Keratinocyte (primary cell): ENCODE data around the gene HSD17B14. TPM values are rescaled to one million over a fixed set of nuclear protein-coding genes. Genes with fewer than 3 reads are reported as not detected.
A peak's percentile ranks its signal among the peaks of the same experiment; 100 is the strongest.
"Not testable (repeated sequence)": the region's sequence is repeated elsewhere in the genome, so short reads cannot be mapped to it uniquely, and the experiment has no call there.

Experiments used
- DNase-seq: peaks from one replicate; pipeline ENCODE4 v3.0.0-alpha.2; 2011; ENCODE audit warnings: low read depth, missing footprints, low spot score
- FAIRE-seq: peaks from 2 replicates; lab custom pipeline; 2011; peaks lifted over from hg19 to GRCh38; lab: Jason Lieb, UNC
- H2AFZ ChIP-seq: 2 replicates; pipeline ENCODE4 v1.6.0; 2012; ENCODE audit warnings: low read length, control low read depth, inconsistent platforms; ENCODE audit not compliant: control insufficient read depth
- H3K27ac ChIP-seq: 2 replicates; pipeline ENCODE4 v1.5.1; 2011; ENCODE audit warnings: low read length; ENCODE audit not compliant: control insufficient read depth, insufficient read depth
- H3K27me3 ChIP-seq: 3 replicates; pipeline ENCODE4 v1.6.0; 2011; ENCODE audit warnings: low read length; ENCODE audit not compliant: control insufficient read depth, insufficient read depth; ENCODE audit errors: extremely low read depth
- H3K36me3 ChIP-seq, 2 experiments: 2 replicates in 1 of 2; 3 replicates in 1 of 2; pipeline ENCODE4 v1.5.1; 2011; ENCODE audit warnings: low read length in 2 of 2, mild to moderate bottlenecking in 1 of 2; ENCODE audit not compliant: control insufficient read depth in 2 of 2, insufficient read depth in 2 of 2; ENCODE audit errors: extremely low read depth in 1 of 2
- H3K4me1 ChIP-seq: 3 replicates; pipeline ENCODE4 v1.5.1; 2011; ENCODE audit warnings: low read length; ENCODE audit not compliant: control insufficient read depth, insufficient read depth; ENCODE audit errors: extremely low read depth
- H3K4me2 ChIP-seq: 3 replicates; pipeline ENCODE4 v1.6.0; 2011; ENCODE audit warnings: low read depth, low read length; ENCODE audit not compliant: control insufficient read depth, insufficient read depth; ENCODE audit errors: extremely low read depth
- H3K4me3 ChIP-seq, 3 experiments: fragments of 200-600 bp in 1 of 3; sonication (generic) in 1 of 3; 2 replicates in 2 of 3; 3 replicates in 1 of 3; pipeline ENCODE4 v1.5.1; 2011 to 2016; ENCODE audit warnings: low read length in 3 of 3, mild to moderate bottlenecking in 3 of 3, control low read depth in 2 of 3, inconsistent platforms in 1 of 3, low read depth in 1 of 3, mixed read lengths in 1 of 3, mixed run types in 1 of 3, moderate library complexity in 1 of 3; ENCODE audit not compliant: control insufficient read depth in 2 of 3, insufficient read depth in 2 of 3; ENCODE audit errors: extremely low read depth in 1 of 3
- H3K79me2 ChIP-seq: 2 replicates; pipeline ENCODE4 v1.6.0; 2012; ENCODE audit warnings: low read length; ENCODE audit not compliant: control insufficient read depth, insufficient read depth
- H3K9ac ChIP-seq: 3 replicates; pipeline ENCODE4 v1.6.0; 2011; ENCODE audit warnings: low read length; ENCODE audit not compliant: control insufficient read depth, insufficient read depth; ENCODE audit errors: extremely low read depth
- H3K9me1 ChIP-seq: 3 replicates; pipeline ENCODE4 v1.6.0; 2011; ENCODE audit warnings: low read length; ENCODE audit not compliant: control insufficient read depth, insufficient read depth; ENCODE audit errors: extremely low read depth
- H3K9me3 ChIP-seq: 2 replicates; pipeline ENCODE4 v1.5.1; 2012; ENCODE audit warnings: low read depth, low read length; ENCODE audit not compliant: control insufficient read depth
- H4K20me1 ChIP-seq: 3 replicates; pipeline ENCODE4 v1.6.0; 2011; ENCODE audit warnings: low read length; ENCODE audit not compliant: control insufficient read depth, insufficient read depth; ENCODE audit errors: extremely low read depth
- EZH2 ChIP-seq: IDR thresholded peaks from one replicate; pipeline ENCODE4 v1.6.1; 2012; ENCODE audit warnings: inconsistent platforms, mild to moderate bottlenecking, low read length, moderate library complexity
- dilution Hi-C: fragments of 300-500 bp; cut with MboI; formaldehyde crosslinking; loops from one replicate; pipeline ENCODE4 v1.7.0; 2020; ENCODE audit warnings: low sequenced_read_pairs; ENCODE audit not compliant: extremely low pct_ligation_motif_present
- polyA plus RNA-seq, 5 experiments: library from polyadenylated mRNA; depleted of rRNA in 3 of 5; stranded (reverse) in 3 of 5; stranded (forward) in 1 of 5; unstranded in 1 of 5; fragments of >200 nt; gene quantifications; 1 replicate in 1 of 5; 2 replicates in 3 of 5; 3 replicates in 1 of 5; pipeline versions ENCODE4 v1.2.1 to v1.2.3, GENCODE V29; 2011 to 2012; ENCODE audit warnings: missing spikeins in 2 of 5, low read depth in 1 of 5, low replicate concordance in 1 of 5
- TF ChIP-seq, protein P1 (sequence below), 3 experiments: IDR thresholded peaks in 1 of 3; conservative IDR thresholded peaks in 1 of 3; optimal IDR thresholded peaks in 1 of 3; 2 replicates in 2 of 3; 3 replicates in 1 of 3; pipeline versions ENCODE3 to v1.5.1; 2011; ENCODE audit warnings: low read length in 3 of 3, mild to moderate bottlenecking in 3 of 3, moderate library complexity in 2 of 3, control low read depth in 1 of 3, inconsistent platforms in 1 of 3; ENCODE audit not compliant: insufficient read depth in 2 of 3; ENCODE audit errors: extremely low read depth in 1 of 3

The HSD17B14 gene
- polyA plus RNA-seq, 1 donor (not counting 4 experiments of a cell fraction or from before 2014, with no cell fraction given), result 0.92 TPM

DNA sequence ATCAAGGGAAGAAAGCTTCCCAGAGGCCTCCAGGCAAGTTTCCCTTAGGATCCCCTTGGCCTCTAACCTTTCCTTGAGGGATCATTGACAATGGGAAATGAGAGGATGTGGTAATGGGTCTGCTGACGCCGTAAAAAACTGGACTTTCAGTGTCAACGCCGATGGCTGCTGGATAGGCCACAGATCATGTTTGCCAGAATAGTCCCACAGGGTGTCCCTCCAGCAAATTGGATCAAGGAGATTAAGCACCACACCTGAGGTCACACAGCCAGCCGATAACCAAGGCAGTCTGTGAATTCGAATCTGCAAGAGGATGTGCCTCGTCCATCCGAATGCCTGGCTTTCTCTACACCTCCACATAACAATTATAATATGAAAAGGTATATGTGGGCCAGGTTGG is 43.0 kb downstream of the HSD17B14 start:
- FAIRE-seq, result no peak
- dilution Hi-C loops, result no loop called here

DNA sequence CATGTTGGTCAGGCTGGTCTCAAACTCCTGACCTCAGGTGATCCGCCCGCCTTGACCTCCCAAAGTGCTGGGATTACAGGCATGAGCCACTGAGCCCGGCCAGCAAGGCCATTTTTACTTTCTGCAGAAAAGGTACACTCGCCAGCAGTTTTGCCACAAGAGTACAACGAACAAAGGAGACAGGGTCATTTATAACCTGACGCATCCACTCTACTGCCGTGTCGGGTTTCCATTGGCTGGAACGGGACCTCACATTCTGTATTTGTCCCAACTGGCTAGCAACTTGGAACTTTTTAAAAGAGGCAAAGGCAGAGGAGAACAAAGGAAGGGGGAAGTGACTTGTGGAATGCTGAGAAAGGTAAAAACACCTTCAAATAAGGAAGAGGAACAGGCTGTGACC is 49.0 kb downstream of the HSD17B14 start:
- H3K4me1 ChIP-seq, H3K9me1 ChIP-seq, H3K4me3 ChIP-seq, H4K20me1 ChIP-seq, FAIRE-seq, H3K27me3 ChIP-seq, H3K9me3 ChIP-seq, H3K9ac ChIP-seq, DNase-seq, dilution Hi-C loops, H3K27ac ChIP-seq, H3K79me2 ChIP-seq, H3K36me3 ChIP-seq: not testable (repeated sequence)
- Histone ChIP-seq H3K4me2 (peak overlapping the region; percentile 66), H2AFZ (peak overlapping the region; percentile 56)

More for the DNA sequence above, 43.0 kb downstream of the HSD17B14 start:
- TF ChIP-seq, protein P1, sequence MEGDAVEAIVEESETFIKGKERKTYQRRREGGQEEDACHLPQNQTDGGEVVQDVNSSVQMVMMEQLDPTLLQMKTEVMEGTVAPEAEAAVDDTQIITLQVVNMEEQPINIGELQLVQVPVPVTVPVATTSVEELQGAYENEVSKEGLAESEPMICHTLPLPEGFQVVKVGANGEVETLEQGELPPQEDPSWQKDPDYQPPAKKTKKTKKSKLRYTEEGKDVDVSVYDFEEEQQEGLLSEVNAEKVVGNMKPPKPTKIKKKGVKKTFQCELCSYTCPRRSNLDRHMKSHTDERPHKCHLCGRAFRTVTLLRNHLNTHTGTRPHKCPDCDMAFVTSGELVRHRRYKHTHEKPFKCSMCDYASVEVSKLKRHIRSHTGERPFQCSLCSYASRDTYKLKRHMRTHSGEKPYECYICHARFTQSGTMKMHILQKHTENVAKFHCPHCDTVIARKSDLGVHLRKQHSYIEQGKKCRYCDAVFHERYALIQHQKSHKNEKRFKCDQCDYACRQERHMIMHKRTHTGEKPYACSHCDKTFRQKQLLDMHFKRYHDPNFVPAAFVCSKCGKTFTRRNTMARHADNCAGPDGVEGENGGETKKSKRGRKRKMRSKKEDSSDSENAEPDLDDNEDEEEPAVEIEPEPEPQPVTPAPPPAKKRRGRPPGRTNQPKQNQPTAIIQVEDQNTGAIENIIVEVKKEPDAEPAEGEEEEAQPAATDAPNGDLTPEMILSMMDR (optimal IDR thresholded peaks at IDR 0.05 in 1 of 3, IDR thresholded peaks at IDR 0.05 in 1 of 3, conservative IDR thresholded peaks at IDR 0.05 in 1 of 3; ENCODE audit: extremely low read depth in 1 of 3, insufficient read depth in 2 of 3, low read length in 3 of 3), result no peak
- TF ChIP-seq EZH2, result no peak
- DNase-seq, result no peak
- Histone ChIP-seq H3K9ac (no peak overlapping the region), H3K79me2 (no peaks in the 10 kb centered on the region), H3K27ac (no peak overlapping the region), H3K4me1 (peaks cover 6% of the 10 kb centered on the region), H3K9me1 (no peaks in the 10 kb centered on the region), H3K9me3 (no peaks in the 10 kb centered on the region), H3K27me3 (no peaks in the 10 kb centered on the region), H3K4me3 (no peak overlapping the region), H3K4me2 (no peak overlapping the region), H3K36me3 (no peaks in the 10 kb centered on the region), H2AFZ (no peak overlapping the region), H4K20me1 (no peaks in the 10 kb centered on the region)

DNA sequence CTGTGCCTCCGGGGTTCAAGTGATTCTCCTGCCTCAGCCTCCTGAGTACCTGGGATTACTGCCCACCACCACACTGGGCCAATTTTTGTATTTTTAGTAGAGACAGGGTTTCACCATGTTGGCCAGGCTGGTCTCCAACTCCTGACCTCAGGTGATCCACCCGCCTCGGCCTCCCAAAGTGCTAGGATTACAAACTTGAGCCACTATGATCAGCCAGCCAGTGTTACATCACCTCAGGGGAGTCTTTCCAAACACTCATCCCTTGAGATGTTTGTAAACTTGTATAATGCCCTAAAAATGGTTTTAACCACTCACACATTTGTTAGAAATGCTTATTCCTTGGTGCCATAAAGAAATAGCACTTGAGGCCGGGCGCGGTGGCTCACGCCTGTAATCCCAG is 49.9 kb downstream of the HSD17B14 start:
- H4K20me1 ChIP-seq, H3K9me3 ChIP-seq, H3K79me2 ChIP-seq, H3K9ac ChIP-seq, FAIRE-seq, H3K27ac ChIP-seq, H3K4me1 ChIP-seq, H3K9me1 ChIP-seq, H2AFZ ChIP-seq, H3K4me3 ChIP-seq, dilution Hi-C loops, H3K36me3 ChIP-seq, H3K27me3 ChIP-seq, H3K4me2 ChIP-seq, DNase-seq: not testable (repeated sequence)
